Adipose tissue (tissue), 3 donors: ENCODE results near the gene TEX26. TPM values are rescaled to one million over a fixed set of nuclear protein-coding genes. Genes with fewer than 3 reads are reported as not detected.

Source experiments
- H3K27ac ChIP-seq: one replicate; pipeline ENCODE4 v1.5.1; 2013; ENCODE audit warnings: low read depth, low read length
- WGBS, 3 donors: extraction: QIAGEN DNeasy Blood & Tissue Kit; methylation state at CpG; one replicate each; pipeline ENCODE4 v1.1.7; 2013; 5-methylcytosine and 5-hydroxymethylcytosine counted together
- polyA plus RNA-seq, 3 donors: library from polyadenylated mRNA; stranded (reverse); fragments of 200-250 nt; gene quantifications; one replicate each; pipeline ENCODE4 v1.2.3, GENCODE V29; 2013
- donor health status: healthy with polysubstance abuse.
- donor health status: Bipolar disorder and iron deficiency.
- donor health status: healthy.

The TEX26 gene
- polyA plus RNA-seq, 3 donors: 0.09 TPM; not detected in 2

DNA sequence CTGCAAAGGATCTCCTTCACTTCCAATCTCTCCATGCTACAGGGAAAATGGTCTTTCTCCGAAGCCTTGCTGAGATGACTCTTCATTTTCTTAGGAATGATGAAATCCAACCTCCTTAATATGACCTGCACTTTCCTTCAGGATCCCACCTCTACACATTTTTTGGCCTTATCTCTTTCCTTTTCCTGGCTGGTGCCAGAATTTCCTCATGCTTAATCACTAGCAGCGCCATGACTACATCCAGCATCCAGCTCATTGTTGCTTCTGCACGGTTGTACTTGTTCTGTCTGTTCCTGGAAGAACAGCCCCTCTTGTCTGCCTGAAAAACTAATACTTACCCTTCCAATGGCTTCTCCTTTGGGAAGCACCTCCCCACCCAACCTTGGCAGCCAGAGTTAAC is 68.4 kb downstream of the TEX26 start:
- H3K27ac ChIP-seq: no peak overlapping the region
- WGBS, 3 donors: 53 to 70% (median 60%) methylated on average over 3 of the region's 3 CpGs

DNA sequence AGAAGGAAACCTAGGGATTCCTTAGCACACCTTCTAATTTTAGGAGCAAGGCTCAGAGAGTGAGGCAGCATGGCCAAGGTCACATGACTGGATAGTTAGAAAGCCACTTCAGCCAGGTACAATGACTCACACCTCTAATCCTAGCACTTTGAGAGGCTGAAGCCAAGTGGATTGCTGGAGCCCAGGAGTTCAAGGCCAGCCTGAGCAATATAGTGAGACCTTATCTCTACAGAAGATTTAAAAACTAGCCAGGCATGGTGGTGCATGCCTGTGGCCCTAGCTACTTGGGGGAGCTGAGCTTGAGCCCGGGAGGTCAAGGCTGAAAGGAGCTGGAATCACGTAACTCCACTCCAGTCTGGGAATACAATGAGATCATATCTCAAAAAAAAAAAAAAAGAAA is 69.2 kb downstream of the TEX26 start:
- 45 to 71% (median 51%) methylated on average over 2 of the region's 2 CpGs for WGBS, 3 donors
- H3K27ac ChIP-seq: no peak overlapping the region

DNA sequence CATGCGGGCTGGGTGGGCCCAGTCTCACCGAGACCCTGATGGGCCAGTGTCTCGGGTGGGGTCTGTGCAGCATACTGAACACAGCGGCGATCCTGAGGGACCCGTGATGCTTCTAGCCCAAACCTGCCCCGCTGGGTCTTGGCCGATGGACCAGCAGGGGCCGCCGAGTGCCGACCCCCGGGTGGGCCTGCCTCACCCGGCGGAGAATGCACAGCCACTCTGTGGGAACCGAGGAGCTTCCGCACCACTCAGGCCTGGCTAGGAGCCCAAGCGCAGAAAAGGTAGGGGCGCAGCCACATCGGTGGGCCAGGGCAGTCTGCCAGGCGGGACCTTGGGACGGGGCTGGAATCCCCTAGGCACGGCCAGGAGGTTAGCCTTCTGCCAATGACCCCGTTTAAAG is 72.6 kb downstream of the TEX26 start:
- H3K27ac ChIP-seq: no peak overlapping the region
- WGBS, 3 donors: 89 to 95% (median 95%) methylated on average over 23 of the region's 23 CpGs

DNA sequence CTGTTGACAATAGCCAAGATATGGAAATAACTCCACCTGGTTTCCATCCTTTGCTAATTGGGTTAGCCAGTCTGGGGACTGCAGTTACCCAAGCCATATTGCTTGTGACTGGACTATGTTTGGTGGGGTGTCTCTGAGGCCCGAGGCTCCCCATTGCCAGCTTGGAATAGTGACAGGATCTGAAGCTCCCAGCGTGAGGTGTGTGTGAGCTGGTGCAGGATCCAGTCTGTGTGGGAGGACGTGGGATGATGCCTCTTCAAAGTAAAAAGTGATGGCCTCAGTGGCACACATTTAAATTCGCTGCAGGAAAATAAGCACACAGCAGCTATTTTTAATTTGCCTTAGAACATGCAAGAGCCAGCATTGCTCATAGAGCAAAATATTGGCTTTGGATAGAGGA is 75.0 kb downstream of the TEX26 start:
- no peak overlapping the region for H3K27ac ChIP-seq
- 76 to 83% (median 83%) methylated on average over 4 of the region's 4 CpGs for WGBS, 3 donors

DNA sequence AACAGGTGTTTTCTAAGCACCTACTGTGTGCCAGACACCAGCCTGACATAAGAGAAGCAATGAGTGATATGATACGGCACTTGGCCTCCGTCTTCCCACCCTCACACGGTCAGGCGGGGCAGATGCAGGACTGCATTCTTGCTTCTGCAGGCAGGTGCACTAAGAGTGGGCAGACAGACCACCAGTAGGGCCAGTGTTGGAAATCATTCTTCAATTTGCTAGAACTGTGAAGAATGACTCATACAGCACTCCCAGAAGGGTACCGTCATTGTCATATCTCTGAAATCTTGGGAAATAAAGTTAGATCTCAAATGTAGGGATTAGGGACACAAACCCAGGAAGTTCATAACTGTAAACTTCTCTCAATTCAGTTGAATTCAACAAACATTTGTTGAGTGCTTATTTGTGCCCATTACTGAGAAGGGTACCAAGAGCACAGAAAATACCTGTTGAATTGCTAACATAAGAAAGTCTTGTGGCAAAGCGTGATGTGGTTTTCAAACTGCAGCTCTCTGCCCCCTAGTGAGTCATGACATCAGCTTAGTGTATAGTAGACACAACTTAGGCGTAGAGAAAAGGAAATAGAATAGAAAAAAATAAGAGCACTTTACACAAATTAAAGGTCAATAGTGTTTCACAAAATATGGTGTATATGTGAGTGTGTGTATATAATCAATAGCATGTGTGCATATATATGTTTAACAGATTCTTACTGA is 76.1 kb downstream of the TEX26 start:
- WGBS, 3 donors: 80 to 94% (median 91%) methylated on average over 7 of the region's 7 CpGs
- H3K27ac ChIP-seq: no peak overlapping the region

DNA sequence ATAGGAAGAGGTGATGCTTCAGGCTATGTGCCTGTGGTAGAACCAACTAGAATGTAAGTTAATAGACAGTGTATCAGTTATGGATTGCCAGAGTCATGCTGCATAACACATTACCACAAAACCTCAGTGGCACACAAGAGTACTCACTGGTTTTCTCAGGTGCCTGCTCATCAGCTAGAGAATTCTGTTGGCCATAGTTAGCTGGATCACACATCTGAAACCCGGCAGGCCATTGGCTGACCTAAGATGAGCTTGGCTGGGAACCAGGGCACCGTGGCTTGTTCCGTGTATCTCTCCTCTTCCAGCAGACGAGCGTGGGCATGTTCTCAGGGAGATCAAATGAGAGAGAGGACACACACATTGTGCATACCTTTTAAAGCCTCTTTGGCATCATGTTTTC is 76.7 kb downstream of the TEX26 start:
- no peak overlapping the region for H3K27ac ChIP-seq
- WGBS, 3 donors: 79 to 90% (median 87%) methylated on average over 5 of the region's 5 CpGs

DNA sequence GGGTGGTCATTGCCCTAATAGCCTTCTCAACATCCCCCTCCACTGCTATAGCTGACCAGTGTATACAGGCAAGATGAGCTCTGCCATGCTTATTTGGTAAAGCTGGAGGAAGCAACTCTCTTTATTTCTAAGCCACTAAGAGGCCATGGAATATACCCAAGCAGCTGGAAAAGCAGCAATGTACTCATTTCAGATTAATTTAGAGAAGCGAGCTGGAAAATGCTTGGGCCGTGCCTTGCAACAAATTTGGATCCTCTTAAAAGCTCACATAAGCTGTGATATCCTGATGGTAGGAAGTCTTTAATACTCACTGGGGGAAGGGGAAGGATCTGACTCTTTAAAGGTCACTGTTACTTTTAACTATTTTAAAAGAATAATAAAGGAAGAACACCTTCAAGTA is 77.8 kb downstream of the TEX26 start:
- no peak overlapping the region for H3K27ac ChIP-seq
- 82 to 90% (median 87%) methylated on average over 2 of the region's 2 CpGs for WGBS, 3 donors

DNA sequence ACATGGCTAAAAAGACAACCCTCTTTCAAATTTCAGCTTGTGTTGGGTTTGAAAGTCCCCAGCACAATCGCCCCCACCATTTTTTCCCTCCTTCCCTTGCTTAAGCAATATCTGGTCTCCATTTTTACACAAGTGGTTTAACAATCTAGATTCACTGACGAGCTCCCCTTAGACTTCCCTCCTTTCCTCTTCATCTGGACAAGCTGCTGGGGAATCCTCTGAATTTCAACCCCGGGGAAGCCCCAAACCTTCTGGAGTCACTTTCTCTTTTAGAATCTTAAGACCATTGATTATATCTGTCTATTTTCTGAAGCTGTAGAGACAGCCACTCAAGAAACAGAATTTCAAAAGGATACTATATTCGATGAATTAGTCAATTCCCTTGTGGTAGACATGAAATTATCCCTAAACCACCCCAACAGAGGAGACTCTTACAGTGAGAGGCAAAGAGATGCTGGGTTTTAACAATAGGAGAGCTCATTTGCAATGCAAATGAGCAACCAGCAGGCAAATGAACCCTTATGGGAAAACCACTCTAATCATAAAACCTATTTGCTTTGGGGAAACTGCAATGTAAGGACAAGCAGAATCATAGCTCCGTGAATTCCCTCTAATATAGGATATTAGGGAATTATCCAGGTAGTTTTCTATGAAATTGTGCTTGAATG is 78.9 kb downstream of the TEX26 start:
- H3K27ac ChIP-seq: no peak overlapping the region
- 55 to 62% (median 57%) methylated on average over 5 of the region's 5 CpGs for WGBS, 3 donors

DNA sequence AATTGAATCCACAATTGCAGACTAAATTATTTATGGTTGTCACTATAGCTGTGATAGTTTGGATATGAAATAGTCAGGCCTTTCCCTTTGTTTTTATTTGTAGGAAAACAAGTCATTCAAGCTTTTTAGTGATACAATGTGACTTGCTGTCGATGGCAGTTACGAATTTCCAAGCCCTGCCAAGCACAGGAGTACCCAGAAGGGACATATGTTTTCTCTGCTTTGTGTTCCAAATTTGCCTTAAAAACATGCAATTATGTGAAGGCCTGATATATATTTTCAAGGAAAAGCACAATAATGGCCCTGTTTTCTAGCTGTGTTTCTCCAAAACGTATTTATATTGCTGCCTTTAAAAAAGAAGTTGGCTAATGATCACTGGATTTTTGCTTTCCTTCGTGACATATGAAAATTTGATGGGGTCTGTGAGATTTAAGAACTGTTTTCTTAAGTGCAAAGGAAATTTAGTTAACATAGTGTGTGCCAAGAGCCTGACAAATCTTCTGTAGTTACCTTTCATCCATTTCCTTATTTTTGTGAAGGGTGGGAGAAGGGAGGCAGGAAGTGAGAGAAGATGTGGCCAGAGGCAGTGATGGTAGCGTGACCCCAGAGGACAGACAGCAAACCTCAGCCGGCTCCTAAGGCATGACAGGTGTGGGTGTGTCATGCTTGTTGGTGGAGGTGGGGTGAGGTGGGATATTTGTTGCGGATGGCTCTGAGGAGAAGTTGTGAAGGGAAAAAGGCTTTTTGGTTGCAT is 79.6 kb downstream of the TEX26 start:
- 58 to 72% (median 71%) methylated on average over 7 of the region's 7 CpGs for WGBS, 3 donors
- H3K27ac ChIP-seq: no peak overlapping the region

DNA sequence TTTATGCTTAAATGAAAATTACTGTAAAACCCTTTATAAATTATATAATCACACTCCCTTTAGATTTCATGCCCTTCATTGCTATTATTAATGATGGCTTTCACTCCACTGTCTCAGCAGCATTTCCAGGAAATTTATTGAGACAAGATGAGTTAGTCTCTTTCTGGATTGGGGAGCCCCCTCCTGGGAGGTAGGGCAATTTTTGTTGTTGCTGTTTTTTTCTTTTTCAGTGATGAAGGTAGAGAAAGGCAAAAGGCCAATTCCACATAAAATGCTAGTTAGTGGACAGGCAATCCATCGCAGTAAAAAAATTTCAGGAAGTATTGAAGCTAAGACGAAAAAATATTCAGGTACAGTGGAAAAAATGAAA is 80.2 kb downstream of the TEX26 start:
- WGBS, 3 donors: 48 to 60% (median 58%) methylated on average over 2 of the region's 2 CpGs
- H3K27ac ChIP-seq: no peak overlapping the region

DNA sequence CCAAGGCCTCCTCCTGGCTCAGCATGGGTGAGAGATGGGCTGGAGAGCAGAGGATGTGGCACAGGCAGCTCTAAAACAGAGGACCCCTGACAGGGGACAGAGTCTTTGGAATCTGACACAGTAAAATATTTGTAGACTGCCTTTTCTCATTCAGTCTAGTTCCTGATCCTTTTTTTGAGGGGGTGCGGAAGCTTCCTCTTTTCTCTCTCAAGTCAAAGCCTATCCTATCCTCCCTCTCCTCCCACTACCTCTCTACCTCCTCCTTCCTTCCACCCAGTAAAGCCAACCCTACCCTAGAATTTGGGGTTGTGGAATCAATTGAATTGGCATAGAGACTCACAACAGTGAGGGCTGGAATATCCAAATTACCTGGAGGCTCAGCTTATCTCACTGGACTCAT is 82.0 kb downstream of the TEX26 start:
- no peak overlapping the region for H3K27ac ChIP-seq
- WGBS, 3 donors: 62 to 100% (median 83%) methylated on average over 1 of the region's 1 CpG

DNA sequence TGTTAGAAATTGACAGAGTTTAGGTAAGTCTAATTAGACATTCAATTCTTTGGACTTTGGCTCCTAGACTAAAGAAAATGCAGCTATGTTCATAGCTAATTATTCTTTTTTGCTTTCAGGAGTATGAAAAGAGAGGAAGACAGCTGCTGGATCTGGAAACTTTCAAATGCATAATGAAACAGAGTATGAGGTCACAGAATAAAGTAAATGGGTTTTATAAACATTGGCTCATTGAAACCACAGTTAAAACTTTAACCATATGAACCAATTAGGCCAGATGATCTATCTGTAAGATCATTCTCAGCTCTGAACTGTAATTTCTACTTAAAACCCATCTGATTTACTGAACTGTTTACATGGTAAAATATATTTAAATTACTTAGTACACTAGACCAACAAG is 82.7 kb downstream of the TEX26 start:
- H3K27ac ChIP-seq: no peak overlapping the region

DNA sequence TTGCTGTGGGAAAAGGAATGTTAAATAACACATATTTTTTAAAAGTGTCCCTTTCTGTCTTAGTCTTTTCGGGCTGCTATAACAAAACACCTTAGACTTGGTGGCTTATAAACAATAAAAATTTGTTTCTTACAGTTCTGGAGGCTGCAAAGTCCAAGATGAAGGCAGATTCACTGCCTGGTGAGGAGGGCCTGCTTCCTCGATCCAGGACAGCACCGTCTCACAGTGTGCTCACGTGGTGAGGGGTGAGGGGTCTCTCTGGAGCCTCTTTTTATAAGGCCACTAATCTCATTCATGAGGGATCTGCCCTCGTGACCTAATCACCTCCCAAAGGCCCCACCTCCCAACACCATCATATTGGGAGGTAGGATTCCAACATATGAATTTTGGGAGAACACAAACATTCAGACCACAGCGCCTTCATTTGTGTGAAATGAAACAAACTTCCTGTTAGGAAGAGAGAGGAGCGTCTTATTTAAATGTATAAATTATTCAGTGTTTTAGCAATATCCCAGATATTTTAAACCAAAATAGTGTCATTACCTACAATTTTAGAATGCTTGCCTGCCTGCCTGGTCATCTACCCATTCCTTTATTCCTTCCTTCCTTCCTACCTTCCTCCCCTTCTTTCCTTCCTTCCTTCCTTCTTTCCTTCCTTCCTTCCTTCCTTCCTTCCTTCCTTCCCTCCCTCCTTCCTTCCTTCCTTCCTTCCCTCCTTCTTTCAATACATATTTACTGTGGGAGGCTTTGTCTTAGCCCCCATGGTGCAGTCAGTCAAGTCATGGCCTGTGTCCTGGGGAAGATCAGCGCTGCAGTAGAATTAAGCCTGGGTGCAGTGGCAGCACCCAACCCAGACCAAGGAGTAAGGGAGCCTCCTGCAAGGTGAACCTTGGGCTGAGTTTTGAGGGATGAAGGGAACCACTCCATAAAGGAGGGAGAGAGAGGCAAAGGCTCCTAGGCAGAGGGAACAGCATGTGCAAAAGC is 84.2 kb downstream of the TEX26 start:
- whole genome bisulfite sequencing, 3 donors: 83 to 88% (median 88%) methylated on average over 8 of the region's 8 CpGs
- H3K27ac ChIP-seq: no peak overlapping the region

DNA sequence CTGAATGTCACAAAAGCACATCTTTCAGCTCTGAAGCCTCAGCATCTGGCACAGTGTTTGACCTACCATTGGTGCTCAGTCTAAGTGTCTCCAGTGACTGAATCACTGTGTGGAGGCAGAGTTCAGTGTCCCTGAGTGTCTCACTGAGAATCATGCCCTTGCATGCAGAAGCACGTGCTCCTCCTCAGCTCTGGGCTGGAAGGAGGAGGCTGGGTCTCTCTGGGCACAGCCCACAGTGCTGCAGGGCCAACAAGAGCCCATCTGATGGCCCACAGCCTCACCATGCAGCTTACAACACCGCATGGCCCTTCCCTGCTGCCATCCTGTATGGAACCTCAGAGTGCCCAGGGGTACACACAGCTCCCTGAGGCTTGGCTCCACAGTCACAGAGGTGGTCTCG is 86.1 kb downstream of the TEX26 start:
- no peak overlapping the region for H3K27ac ChIP-seq

DNA sequence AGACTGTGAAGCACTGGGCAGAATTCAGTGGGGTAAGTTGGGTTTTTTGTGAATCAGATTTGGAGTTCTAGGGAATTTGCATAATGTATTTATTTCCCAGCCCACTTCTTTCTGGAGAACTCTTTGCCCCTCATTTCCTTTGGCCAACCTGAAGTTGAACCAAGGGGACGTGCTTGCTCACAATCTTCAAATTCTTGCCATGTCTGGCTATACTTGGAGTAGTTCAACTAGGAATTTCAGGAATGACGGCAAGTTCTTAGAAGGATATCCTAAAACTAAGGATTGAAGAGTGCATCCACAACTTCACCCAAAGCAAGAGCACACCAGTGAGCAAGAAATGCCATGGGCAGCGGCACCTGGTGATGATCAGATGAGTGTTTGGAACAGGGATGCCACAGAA is 88.5 kb downstream of the TEX26 start:
- H3K27ac ChIP-seq: no peak overlapping the region
- WGBS, 3 donors: 63 to 74% (median 69%) methylated on average over 3 of the region's 3 CpGs

More for the DNA sequence above, 86.1 kb downstream of the TEX26 start:
- 81 to 95% (median 88%) methylated on average over 3 of the region's 3 CpGs for WGBS, 3 donors

DNA sequence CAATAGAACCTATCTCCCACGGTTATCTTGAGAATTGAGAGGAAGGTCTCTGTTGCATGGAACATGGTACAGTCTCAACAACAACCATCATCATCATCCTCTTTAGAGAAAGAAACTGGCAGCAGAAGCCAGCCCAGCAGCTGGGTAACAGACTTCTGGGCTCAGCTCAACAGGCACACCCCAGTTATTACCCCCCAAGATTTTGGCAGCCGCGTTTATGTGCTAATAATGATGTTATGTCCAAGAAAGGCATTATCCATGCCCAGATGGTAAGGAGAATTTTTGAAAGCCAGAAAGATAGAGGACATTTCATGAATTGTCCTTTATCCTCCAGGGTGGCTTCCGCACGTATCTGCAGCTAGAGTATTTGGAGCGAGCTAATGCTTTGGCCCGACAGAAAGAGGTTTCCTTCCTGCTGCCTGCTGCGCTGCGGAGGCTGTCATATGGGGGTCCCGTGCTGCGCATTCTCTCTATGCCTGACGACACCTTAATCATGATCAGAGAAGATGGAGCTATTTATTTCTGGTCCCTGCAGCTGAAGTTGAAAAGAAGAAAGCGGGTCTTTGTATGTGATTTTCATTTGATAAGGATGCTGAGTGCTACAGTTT is 89.9 kb downstream of the TEX26 start:
- H3K27ac ChIP-seq: no peak overlapping the region
- 67 to 78% (median 74%) methylated on average over 13 of the region's 13 CpGs for WGBS, 3 donors

DNA sequence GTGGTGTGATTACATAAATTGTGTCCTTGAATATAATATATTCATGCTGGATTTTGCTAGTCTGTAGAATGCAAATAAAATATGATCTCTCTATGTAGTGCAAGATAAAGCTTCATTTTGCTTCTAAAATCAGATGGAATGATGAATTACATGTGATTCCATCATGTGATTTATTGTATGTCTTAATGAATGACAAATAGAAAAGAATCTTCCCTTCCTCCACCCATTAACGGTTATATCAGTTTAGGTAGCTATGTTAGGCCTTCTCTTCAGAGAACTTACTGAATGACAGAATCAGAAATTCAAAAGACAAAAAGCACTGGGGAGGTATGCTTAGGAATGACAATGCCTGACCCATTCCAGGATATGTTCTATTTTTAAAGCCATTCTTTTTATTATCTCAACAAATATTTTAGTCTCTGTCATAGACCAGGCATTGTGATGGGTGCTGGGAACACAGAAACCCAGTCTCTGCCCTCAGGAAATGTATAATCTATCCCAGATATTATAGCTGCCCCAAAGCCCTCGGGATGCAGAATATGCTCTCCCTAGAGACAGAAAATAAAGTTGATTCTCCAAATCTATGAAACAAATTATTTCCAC is 90.6 kb downstream of the TEX26 start:
- 48 to 50% (median 48%) methylated on average over 2 of the region's 2 CpGs for WGBS, 3 donors
- H3K27ac ChIP-seq: no peak overlapping the region
